Hematopoietic multipotent progenitor cell treated with erythropoietin and hydrocortisone succinate and interleukin-3 and kit ligand, for 15 days (in vitro differentiated cells): Measurements from ENCODE around the gene GALNT3.

Source experiments
- DNase-seq: peaks from one replicate; pipeline ENCODE4 v3.0.0-alpha.2; 2015; ENCODE audit warnings: low spot score

The GALNT3 gene

GRCh38 chr2:165793779-165794535 lies at the start of gene GALNT3:
Gene GALNT3 (minus strand): TSS chr2:165794247. CDS start chr2:165770700, 23,547 bp downstream.
- DNase-seq = no peak

GRCh38 chr2:165843351-165843750 lies 49.3 kb upstream of the GALNT3 start:
- no peak for DNase-seq

GRCh38 chr2:165840333-165840958 lies 46.4 kb upstream of the GALNT3 start:
- no peak for DNase-seq

GRCh38 chr2:165839610-165840009 lies 45.6 kb upstream of the GALNT3 start:
- DNase-seq = no peak

- no peak for DNase-seq
These were observed 43.1 kb upstream of the GALNT3 start for GRCh38 chr2:165837122-165837521.

GRCh38 chr2:165835363-165835762 lies 41.3 kb upstream of the GALNT3 start:
- no peak for DNase-seq

GRCh38 chr2:165833156-165833555 lies 39.1 kb upstream of the GALNT3 start:
- no peak for DNase-seq

GRCh38 chr2:165827921-165828276 lies 33.9 kb upstream of the GALNT3 start:
- no peak for DNase-seq

- no peak for DNase-seq
These were observed 33.2 kb upstream of the GALNT3 start for GRCh38 chr2:165827016-165827920.

GRCh38 chr2:165825041-165825440 lies 31.0 kb upstream of the GALNT3 start:
- no peak for DNase-seq

- DNase-seq = no peak
These were observed 26.2 kb upstream of the GALNT3 start for GRCh38 chr2:165820296-165820695.

- DNase-seq = no peak
These were observed 24.9 kb upstream of the GALNT3 start for GRCh38 chr2:165818920-165819319.

GRCh38 chr2:165815299-165816141 lies 21.5 kb upstream of the GALNT3 start:
- no peak for DNase-seq

- DNase-seq = no peak
These were observed 20.4 kb upstream of the GALNT3 start for GRCh38 chr2:165814473-165814872.

- no peak for DNase-seq
These were observed 17.7 kb upstream of the GALNT3 start for GRCh38 chr2:165811592-165812370.

GRCh38 chr2:165810418-165810817 lies 16.4 kb upstream of the GALNT3 start:
- no peak for DNase-seq

GRCh38 chr2:165804719-165805118 lies 10.7 kb upstream of the GALNT3 start:
- no peak for DNase-seq

GRCh38 chr2:165803123-165803760 lies 9.2 kb upstream of the GALNT3 start:
- DNase-seq = no peak

- no peak for DNase-seq
These were observed 7.1 kb upstream of the GALNT3 start for GRCh38 chr2:165801176-165801575.

- no peak for DNase-seq
These were observed 2.9 kb upstream of the GALNT3 start for GRCh38 chr2:165796819-165797530.
